Fibroblast of peridontal ligament (primary cell): ENCODE measurements around the gene RASA3.

ENCODE experiments used
- DNase-seq: peaks from one replicate; pipeline ENCODE4 v3.0.0-alpha.2; 2010; ENCODE audit errors: extremely low read depth

Gene RASA3

GRCh38 chr13:113968463-113969310, 163.7 kb downstream of the RASA3 start:
- DNase-seq = no peak

- no peak for DNase-seq
Measured at GRCh38 chr13:113967729-113968462, 164.5 kb downstream of the RASA3 start.

- DNase-seq = no peak
Measured at GRCh38 chr13:113967206-113967720, 165.2 kb downstream of the RASA3 start.

DNA sequence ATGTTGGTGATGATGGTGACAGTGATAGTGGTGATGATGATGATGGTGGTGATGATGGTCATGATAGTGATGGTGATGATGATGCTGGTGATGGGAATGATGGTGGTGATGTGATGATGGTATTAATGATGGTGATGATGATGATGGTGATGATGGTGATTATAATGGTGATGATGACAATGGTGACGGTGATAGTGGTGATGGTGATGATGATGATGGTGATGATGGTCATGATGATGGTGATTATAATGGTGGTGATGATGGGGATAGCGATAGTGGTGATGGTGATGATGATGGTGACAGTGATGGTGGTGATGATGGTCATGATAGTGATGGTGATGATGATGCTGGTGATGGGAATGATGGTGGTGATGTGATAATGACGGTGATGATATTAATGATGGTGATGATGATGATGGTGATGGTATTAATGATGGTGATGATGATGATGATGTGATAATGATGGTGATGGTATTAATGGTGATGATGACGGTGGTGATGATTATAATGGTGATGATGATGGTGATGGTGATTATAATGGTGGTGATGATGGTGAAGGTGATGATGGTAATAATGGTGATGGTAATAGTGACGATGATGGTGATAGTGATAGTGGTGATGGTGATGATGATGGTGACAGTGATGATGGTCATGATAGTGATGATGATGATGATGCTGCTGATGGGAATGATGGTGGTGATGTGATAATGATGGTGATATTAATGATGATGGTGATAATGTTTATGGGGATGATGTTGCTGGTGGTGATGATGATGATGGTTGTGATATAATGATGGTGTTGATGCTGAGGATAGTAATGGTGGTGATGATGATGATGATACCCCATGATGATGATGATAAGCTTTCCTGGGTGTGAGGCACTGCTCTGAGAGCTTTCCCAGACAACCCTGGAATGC, 166.2 kb downstream of the RASA3 start:
- no peak for DNase-seq

DNA sequence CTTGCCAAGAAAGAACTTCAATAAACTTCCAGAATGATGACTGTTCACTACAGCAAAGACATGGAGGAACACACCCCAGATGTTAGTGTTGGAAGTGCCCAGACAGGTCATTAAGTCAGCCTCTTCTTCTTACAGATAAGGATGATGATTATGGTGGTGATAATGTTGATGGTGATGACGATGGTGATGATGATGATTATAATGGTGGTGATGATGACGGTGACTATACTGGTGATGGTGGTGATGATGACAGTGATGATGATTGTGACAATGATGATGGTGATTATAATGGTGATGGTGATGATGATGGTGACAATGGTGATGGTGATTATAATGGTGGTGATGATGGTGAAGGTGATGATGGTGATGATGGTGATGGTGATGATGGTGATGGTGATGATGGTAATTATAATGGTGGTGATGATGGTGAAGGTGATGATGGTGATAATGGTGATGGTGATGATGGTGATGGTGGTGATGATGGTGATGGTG, 167.0 kb downstream of the RASA3 start:
- DNase-seq = no peak

DNA sequence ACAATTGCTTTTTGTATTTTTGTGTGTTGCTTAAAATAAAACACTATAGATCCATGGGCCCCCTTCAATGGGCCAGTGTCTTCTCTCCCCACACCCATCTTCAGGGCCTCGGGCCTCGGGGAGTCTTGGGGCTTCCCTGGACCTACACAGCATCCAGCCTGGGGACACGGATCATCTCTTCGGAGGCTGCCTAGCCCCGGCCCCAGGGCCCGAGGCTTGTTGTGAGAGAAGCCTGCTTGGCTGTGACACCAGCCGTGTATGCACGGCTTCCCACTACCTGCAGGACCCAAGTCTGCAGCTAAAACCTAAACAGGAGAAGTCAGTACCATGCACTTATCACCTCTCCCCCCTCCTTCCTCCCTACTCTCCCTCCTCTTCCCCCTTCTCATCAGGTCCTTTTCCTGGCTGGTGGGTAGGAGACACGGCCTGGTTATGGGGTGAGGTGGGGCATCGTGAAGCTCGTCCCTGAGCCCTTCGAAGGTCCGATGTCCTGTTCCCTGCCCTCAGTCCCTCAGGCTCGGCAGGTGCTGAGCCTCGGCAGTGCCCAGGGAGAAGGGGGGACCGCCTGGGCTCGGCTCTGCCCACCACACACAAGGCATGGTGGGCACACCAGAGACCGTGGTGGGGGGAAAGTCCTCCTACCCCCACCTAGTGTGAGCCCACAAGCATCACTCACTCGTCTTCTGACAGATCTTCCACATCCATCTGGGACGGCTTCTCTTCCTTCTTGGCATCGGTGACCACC, 168.0 kb downstream of the RASA3 start:
- no peak for DNase-seq

DNA sequence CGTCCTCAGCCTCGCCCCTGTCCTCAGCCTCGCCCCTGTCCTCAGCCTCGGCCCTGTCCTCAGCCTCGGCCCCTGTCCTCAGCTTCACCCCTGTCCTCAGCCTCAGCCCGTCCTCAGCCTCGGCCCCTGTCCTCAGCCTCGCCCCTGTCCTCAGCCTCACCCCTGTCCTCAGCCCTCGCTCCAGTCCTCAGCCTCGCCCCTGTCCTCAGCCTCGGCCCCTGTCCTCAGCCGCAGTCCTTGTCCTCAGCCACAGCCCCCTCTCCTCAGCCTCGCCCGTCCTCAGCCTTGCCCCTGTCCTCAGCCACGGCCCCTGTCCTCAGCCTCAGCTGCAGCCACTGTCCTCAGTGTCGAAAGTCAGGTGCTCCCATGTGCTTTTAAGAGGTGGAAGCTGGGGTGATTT, 169.0 kb downstream of the RASA3 start:
- DNase-seq = no peak

GRCh38 chr13:113962975-113963374, 169.4 kb downstream of the RASA3 start:
- no peak for DNase-seq

GRCh38 chr13:113962386-113962785, 170.0 kb downstream of the RASA3 start:
- no peak for DNase-seq

- no peak for DNase-seq
Measured at GRCh38 chr13:113960276-113960948, 172.0 kb downstream of the RASA3 start.

DNA sequence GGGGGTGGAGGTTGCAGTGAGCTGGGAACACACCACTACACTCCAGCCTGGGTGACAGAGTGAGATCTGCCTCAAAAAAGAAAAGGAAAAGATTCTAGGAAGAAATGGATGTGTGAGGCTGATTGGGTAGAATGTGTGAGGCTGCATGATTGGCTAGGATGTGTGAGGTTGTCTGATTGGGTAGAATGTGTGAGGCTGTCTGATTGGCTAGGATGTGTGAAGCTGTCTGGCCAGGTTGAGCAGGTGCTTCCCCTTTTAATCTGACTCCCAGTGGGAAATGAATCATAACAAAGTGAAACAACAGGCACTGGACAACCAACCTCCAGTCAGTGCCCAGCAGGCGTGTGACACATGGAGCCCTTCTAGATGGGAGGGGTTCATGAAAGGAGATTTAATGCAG, 173.2 kb downstream of the RASA3 start:
- no peak for DNase-seq

GRCh38 chr13:113958373-113958772, 174.1 kb downstream of the RASA3 start:
- DNase-seq = no peak

GRCh38 chr13:113956571-113956970, 175.9 kb downstream of the RASA3 start:
- no peak for DNase-seq

- DNase-seq = no peak
Measured at GRCh38 chr13:113955691-113956090, 176.7 kb downstream of the RASA3 start.

DNA sequence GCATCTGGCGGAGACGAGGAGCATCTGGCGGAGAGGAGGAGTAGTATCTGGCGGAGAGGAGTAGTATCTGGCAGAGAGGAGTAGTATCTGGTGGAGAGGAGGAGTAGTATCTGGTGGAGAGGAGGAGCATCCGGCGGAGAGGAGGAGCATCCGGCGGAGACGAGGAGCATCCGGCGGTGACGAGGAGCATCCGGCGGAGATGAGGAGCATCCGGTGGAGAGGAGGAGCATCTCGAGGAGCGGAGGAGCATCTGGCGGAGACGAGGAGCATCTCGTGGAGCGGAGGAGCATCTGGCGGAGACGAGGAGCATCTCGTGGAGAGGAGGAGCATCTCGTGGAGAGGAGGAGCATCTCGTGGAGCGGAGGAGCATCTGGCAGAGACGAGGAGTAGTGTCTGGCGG, 177.2 kb downstream of the RASA3 start:
- no peak for DNase-seq

DNA sequence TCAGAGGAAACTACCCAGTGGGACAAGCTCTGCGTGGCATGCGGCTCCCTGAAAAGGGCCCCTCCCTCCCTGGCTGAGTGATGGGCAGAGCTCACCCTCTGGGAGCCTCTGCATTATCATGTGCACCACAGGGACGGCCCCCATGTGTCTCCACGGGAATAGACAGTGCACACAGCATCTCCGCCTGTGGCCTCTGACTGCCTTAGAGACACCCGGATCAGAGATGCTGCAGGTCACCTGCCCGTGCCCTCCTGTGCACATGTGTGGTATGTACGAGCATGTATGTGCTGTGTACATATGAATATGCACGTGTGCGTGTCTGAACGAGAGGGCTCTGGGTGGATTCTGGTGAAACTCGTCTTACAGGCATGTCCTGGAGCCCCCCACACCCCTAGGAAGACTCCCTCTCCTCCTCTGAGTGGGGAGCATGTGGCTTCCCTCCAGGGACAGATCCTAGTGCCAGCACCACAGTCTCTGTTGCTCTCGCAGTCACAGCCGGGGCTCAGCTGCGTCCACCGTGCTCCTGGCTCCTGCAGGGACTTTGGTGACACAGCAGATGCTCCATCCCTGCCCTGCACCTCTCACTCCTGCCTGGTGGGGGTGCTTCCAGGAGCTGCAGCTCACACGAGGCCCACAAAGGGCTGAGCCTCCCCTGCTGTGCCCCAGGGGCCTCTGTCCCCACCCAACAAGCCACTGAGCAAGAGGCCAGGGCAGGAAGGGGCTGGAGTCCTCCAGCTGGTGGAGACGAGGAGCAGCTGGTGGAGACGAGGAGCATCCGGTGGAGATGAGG, 178.2 kb downstream of the RASA3 start:
- no peak for DNase-seq

DNA sequence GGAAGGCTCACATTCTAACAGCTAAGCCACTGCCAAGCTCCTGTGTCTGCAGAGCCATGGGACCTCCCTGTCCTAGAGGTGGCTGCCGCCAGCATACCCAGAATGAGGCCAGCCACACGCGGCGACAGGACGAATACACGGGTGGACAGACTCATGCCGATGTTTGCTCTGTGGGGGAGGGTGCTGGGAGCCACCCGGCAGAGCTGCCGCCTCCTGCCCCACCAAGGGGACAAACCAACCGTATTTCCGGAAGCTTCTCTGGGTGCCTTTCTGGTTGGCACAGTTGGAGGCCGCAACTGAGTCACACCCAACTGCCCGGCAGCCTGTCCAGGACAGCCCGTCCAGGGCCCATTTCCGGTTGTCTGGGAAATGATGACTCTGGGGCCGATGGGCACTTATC, 178.9 kb downstream of the RASA3 start:
- no peak for DNase-seq

DNA sequence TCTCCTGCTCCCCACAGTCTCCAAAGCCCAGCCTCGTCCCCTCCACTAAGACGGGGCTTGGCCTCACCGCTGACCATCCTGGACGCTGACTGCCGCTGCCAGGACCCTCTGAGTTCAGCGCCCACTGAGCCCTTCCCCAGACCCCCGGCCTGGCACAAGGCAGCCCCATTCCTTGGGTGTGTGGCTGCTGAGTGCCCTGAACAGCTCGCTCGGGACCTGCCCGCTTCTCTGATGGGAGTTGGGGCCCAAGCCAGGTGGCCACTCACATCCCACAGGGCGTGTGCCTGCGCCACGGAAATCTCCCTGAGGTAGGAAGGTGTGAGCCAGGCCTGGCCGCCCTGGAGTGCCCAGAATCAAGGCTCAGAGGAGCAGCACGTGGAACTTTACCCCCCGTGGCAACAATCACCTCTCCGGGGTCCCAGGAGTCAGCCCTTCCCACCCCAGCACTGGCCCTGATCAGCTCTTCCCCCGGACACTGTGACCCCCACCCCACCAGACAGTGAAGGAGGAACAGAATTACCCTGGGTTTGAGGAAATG, 179.4 kb downstream of the RASA3 start:
- DNase-seq = no peak
